Activated naive CD4-positive, alpha-beta T cell treated with anti-CD3 and anti-CD28 coated beads for 36 hours (primary cell): ENCODE data around the gene CLK4. TPM values are rescaled to one million over a fixed set of nuclear protein-coding genes. Genes with fewer than 3 reads are reported as not detected.
A peak's percentile ranks its signal among the peaks of the same experiment; 100 is the strongest.

ENCODE experiments used
- CTCF ChIA-PET: fragments of 350-600 bp; sonication (Branson Sonifier 250); formaldehyde crosslinking; loops from one replicate; lab custom pipeline; 2021; ENCODE audit warnings: antibody characterized with exemption; lab: Charles Lee
- DNase-seq: peaks from one replicate; pipeline ENCODE4 v3.0.0-alpha.2; 2020
- H3K27ac Mint-ChIP-seq: one replicate; pipeline ENCODE4 v1.8.0; 2021; ENCODE audit warnings: mild to moderate bottlenecking, mixed read lengths
- H3K27me3 Mint-ChIP-seq: one replicate; pipeline ENCODE4 v1.8.0; 2021; ENCODE audit warnings: low read depth, mixed read lengths
- H3K36me3 Mint-ChIP-seq: one replicate; pipeline ENCODE4 v1.8.0; 2021; ENCODE audit warnings: low read depth, mixed read lengths
- H3K4me1 Mint-ChIP-seq: one replicate; pipeline ENCODE4 v1.8.0; 2021; ENCODE audit warnings: low read depth, mixed read lengths
- H3K4me3 Mint-ChIP-seq: one replicate; pipeline ENCODE4 v1.8.0; 2021; ENCODE audit warnings: mild to moderate bottlenecking, moderate library complexity, mixed read lengths
- H3K9me3 Mint-ChIP-seq: one replicate; pipeline ENCODE4 v1.8.0; 2021; ENCODE audit warnings: mixed read lengths
- intact Hi-C: fragments of 100-400 bp; cut with micrococcal nuclease; formaldehyde crosslinking; loops from one replicate; pipeline ENCODE4 v1.15.1; 2023
- total RNA-seq, 2 experiments: library from RNA; stranded (reverse); gene quantifications; one replicate each; pipeline ENCODE4 v1.2.3, GENCODE V29; 2021

The CLK4 gene
- total RNA-seq, 2 experiments from 2014 or later: 33.9 to 34.9 TPM

GRCh38 chr5:178661836-178662540, 35.1 kb upstream of the CLK4 start:
- H3K36me3 Mint-ChIP-seq: no peaks in the 10 kb centered on the region
- intact Hi-C loops: no loop called here
- H3K27me3 Mint-ChIP-seq: peaks cover 12% of the 10 kb centered on the region
- no peak overlapping the region for H3K27ac Mint-ChIP-seq
- DNase-seq: no peak
- no peaks in the 10 kb centered on the region for H3K9me3 Mint-ChIP-seq
- no peak overlapping the region for H3K4me3 Mint-ChIP-seq
- CTCF ChIA-PET: no interaction called here
- no peaks in the 10 kb centered on the region for H3K4me1 Mint-ChIP-seq

GRCh38 chr5:178651046-178651810, 24.4 kb upstream of the CLK4 start:
- no peaks in the 10 kb centered on the region for H3K4me1 Mint-ChIP-seq
- H3K27me3 Mint-ChIP-seq: peaks cover 3% of the 10 kb centered on the region
- H3K36me3 Mint-ChIP-seq: peaks cover 3% of the 10 kb centered on the region
- no peak overlapping the region for H3K27ac Mint-ChIP-seq
- H3K9me3 Mint-ChIP-seq: peaks cover 2% of the 10 kb centered on the region
- CTCF ChIA-PET: no interaction called here
- H3K4me3 Mint-ChIP-seq: no peak overlapping the region
- intact Hi-C loops: no loop called here
- no peak for DNase-seq

- H3K36me3 Mint-ChIP-seq: peaks cover 3% of the 10 kb centered on the region
- CTCF ChIA-PET: no interaction called here
- no peak for DNase-seq
- H3K27ac Mint-ChIP-seq: no peak overlapping the region
- no peaks in the 10 kb centered on the region for H3K4me1 Mint-ChIP-seq
- peaks cover 2% of the 10 kb centered on the region for H3K9me3 Mint-ChIP-seq
- H3K4me3 Mint-ChIP-seq: no peak overlapping the region
- H3K27me3 Mint-ChIP-seq: peaks cover 3% of the 10 kb centered on the region
- intact Hi-C loops: no loop called here
Measured at GRCh38 chr5:178650214-178650613, 23.4 kb upstream of the CLK4 start.

GRCh38 chr5:178649580-178649979, 22.7 kb upstream of the CLK4 start:
- intact Hi-C loops: no loop called here
- CTCF ChIA-PET: no interaction called here
- no peak for DNase-seq
- Mint-ChIP-seq H3K9me3 (peaks cover 2% of the 10 kb centered on the region), H3K4me1 (no peaks in the 10 kb centered on the region), H3K36me3 (peaks cover 3% of the 10 kb centered on the region), H3K4me3 (no peak overlapping the region), H3K27me3 (peaks cover 3% of the 10 kb centered on the region), H3K27ac (no peak overlapping the region)

- Mint-ChIP-seq H3K4me3 (no peak overlapping the region), H3K27ac (no peak overlapping the region), H3K36me3 (peaks cover 3% of the 10 kb centered on the region), H3K27me3 (peaks cover 3% of the 10 kb centered on the region), H3K4me1 (no peaks in the 10 kb centered on the region), H3K9me3 (peaks cover 1% of the 10 kb centered on the region)
- CTCF ChIA-PET: no interaction called here
- intact Hi-C loops: no loop called here
- peak; percentile 12 for DNase-seq
Measured at GRCh38 chr5:178644826-178645545, 18.1 kb upstream of the CLK4 start.

- no peaks in the 10 kb centered on the region for H3K27me3 Mint-ChIP-seq
- DNase-seq: no peak
- intact Hi-C loops: no loop called here
- CTCF ChIA-PET: interaction anchor here (0.5 kb wide), 1 partner anchor 175 kb away, joined by 3 read pairs; no protein-coding TSS in a partner anchor
- peaks cover 1% of the 10 kb centered on the region for H3K9me3 Mint-ChIP-seq
- no peaks in the 10 kb centered on the region for H3K36me3 Mint-ChIP-seq
- no peak overlapping the region for H3K4me3 Mint-ChIP-seq
- no peak overlapping the region for H3K27ac Mint-ChIP-seq
- no peaks in the 10 kb centered on the region for H3K4me1 Mint-ChIP-seq
Measured at GRCh38 chr5:178642351-178642909, 15.6 kb upstream of the CLK4 start.

GRCh38 chr5:178641711-178642110, 14.9 kb upstream of the CLK4 start:
- intact Hi-C loops: no loop called here
- Mint-ChIP-seq H3K4me1 (no peaks in the 10 kb centered on the region), H3K4me3 (no peak overlapping the region)

GRCh38 chr5:178640331-178641045, 13.6 kb upstream of the CLK4 start:
- intact Hi-C loops: no loop called here
- H3K9me3 Mint-ChIP-seq: peaks cover 1% of the 10 kb centered on the region
- H3K36me3 Mint-ChIP-seq: no peaks in the 10 kb centered on the region
- H3K27ac Mint-ChIP-seq: no peak overlapping the region
- no peaks in the 10 kb centered on the region for H3K4me1 Mint-ChIP-seq
- CTCF ChIA-PET: interaction anchor here (0.6 kb wide), 1 partner anchor 763 kb away, joined by 3 read pairs; no protein-coding TSS in a partner anchor
- DNase-seq: no peak
- no peak overlapping the region for H3K4me3 Mint-ChIP-seq
- no peaks in the 10 kb centered on the region for H3K27me3 Mint-ChIP-seq

More at GRCh38 chr5:178641711-178642110, 14.9 kb upstream of the CLK4 start:
- DNase-seq: no peak
- CTCF ChIA-PET: interaction anchor here (0.5 kb wide), 1 partner anchor 176 kb away, joined by 3 read pairs; no protein-coding TSS in a partner anchor
- no peaks in the 10 kb centered on the region for H3K36me3 Mint-ChIP-seq
- peaks cover 1% of the 10 kb centered on the region for H3K9me3 Mint-ChIP-seq
- no peak overlapping the region for H3K27ac Mint-ChIP-seq
- H3K27me3 Mint-ChIP-seq: no peaks in the 10 kb centered on the region

GRCh38 chr5:178637356-178638074, 10.7 kb upstream of the CLK4 start:
- no peak overlapping the region for H3K27ac Mint-ChIP-seq
- no peaks in the 10 kb centered on the region for H3K36me3 Mint-ChIP-seq
- CTCF ChIA-PET: interaction anchor here (1.1 kb wide), 1 partner anchor 357 kb away, joined by 3 read pairs; no protein-coding TSS in a partner anchor
- no peaks in the 10 kb centered on the region for H3K4me1 Mint-ChIP-seq
- H3K9me3 Mint-ChIP-seq: peaks cover 1% of the 10 kb centered on the region
- no peak overlapping the region for H3K4me3 Mint-ChIP-seq
- DNase-seq: no peak
- intact Hi-C loops: no loop called here
- peaks cover 9% of the 10 kb centered on the region for H3K27me3 Mint-ChIP-seq

- H3K27me3 Mint-ChIP-seq: peaks cover 9% of the 10 kb centered on the region
- no peaks in the 10 kb centered on the region for H3K36me3 Mint-ChIP-seq
- intact Hi-C loops: no loop called here
- no peak for DNase-seq
- H3K4me1 Mint-ChIP-seq: no peaks in the 10 kb centered on the region
- H3K27ac Mint-ChIP-seq: no peak overlapping the region
- no peaks in the 10 kb centered on the region for H3K9me3 Mint-ChIP-seq
- CTCF ChIA-PET: no interaction called here
- H3K4me3 Mint-ChIP-seq: no peak overlapping the region
Measured at GRCh38 chr5:178632285-178632684, 5.4 kb upstream of the CLK4 start.

- Mint-ChIP-seq H3K4me3 (no peak overlapping the region), H3K4me1 (no peaks in the 10 kb centered on the region), H3K36me3 (peaks cover 2% of the 10 kb centered on the region), H3K27me3 (peaks cover 9% of the 10 kb centered on the region), H3K9me3 (no peaks in the 10 kb centered on the region), H3K27ac (no peak overlapping the region)
- CTCF ChIA-PET: no interaction called here
- intact Hi-C loops: no loop called here
- DNase-seq: no peak
Measured at GRCh38 chr5:178630951-178631350, 4.1 kb upstream of the CLK4 start.
